Superior temporal gyrus (tissue), 1 donor: ENCODE measurements around the gene BRI3.
"Not testable (repeated sequence)": the region's sequence is repeated elsewhere in the genome, so short reads cannot be mapped to it uniquely, and the experiment has no call there.

ENCODE experiments used
- DNase-seq: peaks from one replicate; pipeline ENCODE4 v3.0.0-alpha.2; 2016; ENCODE audit errors: extremely low spot score

BRI3 gene

GRCh38 chr7:98314469-98314868, 33.0 kb downstream of the BRI3 start:
- no peak for DNase-seq

- DNase-seq, result no peak
Measured at GRCh38 chr7:98315318-98315993, 34.0 kb downstream of the BRI3 start.

DNA sequence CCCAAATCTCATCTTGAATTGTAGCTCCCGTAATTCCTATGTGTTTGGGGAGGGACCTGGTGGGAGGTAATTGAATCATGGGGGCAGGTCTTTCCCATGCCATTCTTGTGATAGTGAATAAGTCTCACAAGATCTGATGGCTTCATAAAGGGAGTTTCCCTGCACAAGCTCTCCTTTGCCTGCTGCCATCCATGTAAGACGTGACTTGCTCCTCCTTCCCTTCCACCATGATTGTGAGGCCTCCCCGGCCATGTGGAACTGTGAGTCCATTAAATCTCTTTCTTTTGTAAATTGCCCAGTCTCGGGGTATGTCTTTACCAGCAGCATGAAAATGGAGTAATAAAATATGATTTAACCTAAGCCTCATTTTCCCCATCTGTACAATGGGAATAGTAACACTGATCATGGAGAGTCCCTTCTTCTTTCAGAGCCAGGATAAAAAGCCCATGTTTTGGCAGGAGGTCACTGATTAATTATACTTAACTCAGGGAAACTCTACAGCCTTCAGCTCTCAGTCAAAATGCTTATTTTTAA, 34.6 kb downstream of the BRI3 start:
- not testable (repeated sequence) for DNase-seq

DNA sequence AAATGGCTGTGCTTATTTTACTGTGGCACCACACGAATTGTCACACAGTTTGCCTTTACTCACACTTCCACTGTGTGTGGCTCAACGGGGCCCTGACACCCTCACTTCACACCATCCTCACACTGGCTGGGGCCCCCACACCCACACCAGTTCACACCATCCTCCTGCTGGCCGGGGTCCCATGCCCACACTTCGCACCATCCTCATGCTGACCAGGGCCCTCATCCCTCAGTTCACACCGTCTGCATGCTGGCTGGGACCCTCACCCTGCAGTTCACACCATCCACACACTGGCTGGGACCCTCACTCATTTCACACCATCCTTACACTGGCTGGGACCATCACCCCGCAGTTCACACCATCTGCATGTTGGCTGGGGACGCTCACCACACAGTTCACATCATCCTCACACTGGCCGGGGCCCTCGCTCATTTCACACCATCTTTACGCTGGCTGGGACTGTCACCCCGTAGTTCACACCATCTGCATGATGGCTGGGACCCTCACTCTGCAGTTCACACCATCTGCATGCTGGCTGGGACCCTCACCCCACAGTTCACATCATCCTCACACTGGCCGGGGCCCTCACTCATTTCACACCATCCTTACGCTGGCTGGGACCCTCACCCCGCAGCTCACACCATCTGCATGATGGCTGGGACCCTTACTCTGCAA, 36.0 kb downstream of the BRI3 start:
- no peak for DNase-seq

GRCh38 chr7:98319176-98319575, 37.7 kb downstream of the BRI3 start:
- no peak for DNase-seq

DNA sequence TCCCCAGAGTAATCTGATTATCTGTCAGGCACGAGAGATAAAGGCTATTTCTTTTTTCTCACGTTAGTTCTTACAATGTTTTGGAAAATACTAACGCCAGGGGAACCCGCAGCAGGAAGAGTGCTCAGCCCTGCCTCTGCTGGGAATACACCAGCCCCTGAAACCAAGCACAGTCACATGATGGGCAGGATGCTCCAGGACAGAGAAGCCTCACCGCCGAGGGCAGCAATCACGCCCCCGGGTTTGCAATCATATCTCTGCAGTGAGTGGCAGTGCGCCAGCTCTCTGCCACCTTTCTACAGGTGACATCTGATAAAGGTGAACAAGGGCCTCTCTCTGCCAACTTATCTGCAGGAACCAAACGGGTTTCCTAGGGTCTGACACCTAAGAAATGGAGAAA, 39.8 kb downstream of the BRI3 start:
- DNase-seq, result no peak

DNA sequence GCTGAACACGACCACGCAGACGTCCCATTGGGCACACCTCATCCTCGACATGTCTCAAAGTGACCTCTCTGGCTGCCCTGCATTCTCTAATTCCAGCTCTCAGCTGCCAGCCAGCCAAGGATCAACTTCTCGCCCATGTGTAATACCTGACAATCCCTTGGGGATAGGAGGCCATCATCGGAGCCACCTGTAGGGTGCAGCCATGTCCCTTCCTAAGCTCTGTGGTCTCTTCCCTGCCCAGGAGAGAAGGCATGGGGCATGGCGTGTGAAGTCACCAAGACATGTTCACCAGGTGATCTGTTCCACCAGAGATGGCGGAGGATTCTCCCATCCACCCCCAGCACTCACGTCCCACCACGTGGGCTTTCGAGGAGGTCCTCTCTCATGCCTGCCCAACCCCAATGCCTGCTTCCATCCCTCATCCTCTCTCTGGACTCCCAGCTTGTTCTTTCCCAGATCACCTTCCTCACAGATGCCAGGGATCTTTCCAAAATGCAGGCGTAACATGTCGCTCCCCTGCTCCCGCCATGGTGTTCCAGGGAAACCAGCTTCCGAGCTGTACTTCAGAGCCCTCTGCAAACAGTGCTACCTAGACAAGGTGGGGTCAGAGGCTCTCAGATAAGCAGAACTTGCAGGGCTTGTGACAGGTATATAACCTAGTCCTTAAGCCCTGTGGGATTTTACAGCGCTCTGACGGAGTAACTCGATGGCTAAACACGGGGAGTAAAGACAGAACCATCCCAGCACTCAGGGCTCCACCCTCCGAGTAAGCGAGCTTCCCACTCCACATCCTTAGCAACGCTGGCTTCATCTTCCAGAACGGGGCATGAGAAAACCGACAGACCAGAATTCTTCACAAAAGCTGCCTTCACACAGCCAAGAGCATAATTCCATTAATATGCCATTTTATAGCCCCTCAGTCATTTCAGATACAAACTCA, 41.1 kb downstream of the BRI3 start:
- no peak for DNase-seq

GRCh38 chr7:98323597-98324322, 42.3 kb downstream of the BRI3 start:
- DNase-seq, result peak; percentile 10

- DNase-seq, result no peak
Measured at GRCh38 chr7:98324782-98325181, 43.3 kb downstream of the BRI3 start.

DNA sequence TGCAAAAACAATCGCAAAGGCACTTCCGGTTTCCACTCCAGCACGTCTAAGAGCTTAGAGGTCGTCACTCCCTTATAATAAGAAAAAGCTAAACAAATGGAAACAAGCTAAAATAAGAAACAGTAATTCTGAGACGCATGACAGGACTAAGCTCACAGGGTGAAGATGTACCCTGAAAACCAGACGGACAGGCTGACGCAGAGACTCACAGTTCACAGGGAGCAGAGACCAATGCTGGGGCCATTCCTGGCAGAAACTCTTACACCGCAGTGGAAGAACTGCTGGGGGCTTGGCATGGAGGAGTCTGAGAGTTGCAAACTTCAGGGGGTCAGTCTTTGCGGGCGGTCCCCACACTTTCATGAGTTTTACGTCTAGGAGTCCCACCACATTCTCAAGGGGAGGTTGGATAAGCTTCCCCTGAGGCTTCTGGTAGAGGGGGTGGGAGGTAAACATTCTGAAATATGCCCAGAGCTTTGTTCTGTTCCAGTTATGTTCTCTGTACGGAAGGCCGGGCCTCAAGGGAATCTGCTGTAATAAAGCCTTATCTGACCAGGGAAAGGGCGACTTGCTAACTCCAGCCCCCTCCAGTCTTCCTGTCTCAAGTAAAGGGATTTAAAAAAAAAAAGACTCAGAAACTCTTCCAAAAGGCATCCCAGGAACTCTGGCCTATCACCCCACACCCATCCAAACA, 47.8 kb downstream of the BRI3 start:
- no peak for DNase-seq

DNA sequence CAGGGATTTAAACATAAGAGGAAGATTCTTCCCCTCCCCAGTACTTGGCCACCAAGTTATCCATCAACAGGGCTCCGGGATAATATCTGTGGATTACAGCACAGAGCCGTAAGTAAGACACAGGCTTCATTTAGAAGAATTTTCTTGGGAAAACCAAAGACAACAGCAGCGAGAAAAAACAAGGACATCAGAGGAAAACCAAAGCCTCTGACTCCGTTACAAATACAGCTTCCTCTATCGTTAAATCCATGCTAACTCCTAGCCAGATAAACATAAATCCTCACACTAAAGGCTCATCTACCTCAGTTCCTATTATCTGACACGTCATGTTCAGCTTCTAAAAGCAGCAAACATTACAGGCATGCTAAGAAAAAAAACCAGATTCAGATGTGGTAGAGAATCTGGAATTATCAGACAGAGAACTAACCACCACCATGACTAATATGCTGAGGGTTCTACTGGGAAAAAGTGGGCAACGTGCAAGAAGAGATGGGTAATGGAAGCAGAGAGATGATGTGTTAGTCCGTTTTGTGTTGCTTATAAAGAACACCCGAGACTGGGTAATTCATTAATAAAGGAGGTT, 48.4 kb downstream of the BRI3 start:
- no peak for DNase-seq

DNA sequence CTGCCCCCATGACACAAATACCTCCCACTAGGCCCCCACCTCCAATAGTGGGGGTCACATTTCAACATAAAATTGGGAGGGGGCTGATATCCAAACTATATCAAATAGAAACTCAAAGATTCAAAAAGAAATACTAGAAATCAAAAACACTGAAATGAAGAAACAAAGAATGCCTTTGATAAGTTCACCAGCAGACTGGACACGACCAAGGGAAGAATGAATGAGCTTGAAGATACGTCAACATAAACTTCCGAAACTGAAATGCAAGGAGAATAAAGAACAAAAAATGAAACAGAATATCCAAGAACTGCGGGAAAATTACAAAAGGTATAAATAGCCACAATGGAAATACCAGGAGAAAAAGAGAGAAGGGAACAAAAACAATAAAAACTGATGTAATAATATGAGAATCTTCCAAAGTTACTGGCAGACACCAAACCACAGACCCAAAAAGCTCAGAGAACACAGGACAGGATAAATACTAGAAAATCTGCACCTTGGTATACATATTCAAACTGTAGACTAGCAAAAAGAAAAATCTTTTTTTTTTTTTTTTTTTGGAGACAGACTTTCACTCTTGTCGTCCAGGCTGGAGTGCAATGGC, 49.5 kb downstream of the BRI3 start:
- no peak for DNase-seq

DNA sequence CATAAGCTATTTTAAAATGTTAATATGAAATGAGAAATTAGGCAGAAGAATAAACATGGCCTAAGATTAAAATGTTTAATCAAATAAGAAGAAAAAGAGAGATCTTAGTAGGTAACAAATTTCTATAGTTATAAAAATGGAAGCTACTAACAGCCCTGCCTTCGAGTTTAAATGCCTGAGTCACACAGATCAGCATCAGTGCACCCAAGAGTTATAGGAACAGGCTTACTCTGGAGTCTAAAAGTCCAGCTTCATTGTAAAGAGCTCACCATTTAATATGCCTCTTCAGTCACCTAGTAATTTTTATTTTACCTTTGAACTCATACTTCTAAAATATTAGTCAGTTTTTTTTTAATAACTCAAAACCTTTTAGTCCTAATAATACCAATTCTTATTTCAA, 52.6 kb downstream of the BRI3 start:
- no peak for DNase-seq

- DNase-seq, result no peak
Measured at GRCh38 chr7:98335411-98335977, 54.0 kb downstream of the BRI3 start.

DNA sequence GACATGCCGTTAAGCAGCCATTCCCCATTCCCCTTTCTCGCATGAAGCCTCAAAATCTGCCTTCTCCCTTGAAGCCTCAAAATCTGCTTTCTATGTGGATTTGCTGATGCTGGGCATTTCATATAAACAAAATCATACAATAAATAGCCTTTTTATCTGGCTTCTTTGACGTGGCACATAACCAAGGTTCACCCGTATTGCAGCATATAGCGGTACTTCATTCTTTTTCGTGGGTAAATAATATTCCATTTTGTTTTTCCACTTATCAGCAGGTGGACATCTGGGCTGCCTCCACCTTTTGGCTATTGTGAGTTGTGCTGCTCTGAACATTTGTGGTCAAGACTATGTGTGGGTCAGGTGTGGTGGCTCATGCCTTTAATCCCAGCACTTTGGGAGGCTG, 57.0 kb downstream of the BRI3 start:
- DNase-seq, result no peak

- DNase-seq, result no peak
Measured at GRCh38 chr7:98339043-98339442, 57.6 kb downstream of the BRI3 start.

- no peak for DNase-seq
Measured at GRCh38 chr7:98341106-98341505, 59.6 kb downstream of the BRI3 start.
